Measurements from ENCODE around the gene CACNA1C.

GRCh38 chr12:2179953-2180736 lies 127.4 kb downstream of the CACNA1C start:
- TF ChIP-seq CTCF (IDR thresholded peaks at IDR 0.05) (no peak), POLR2AphosphoS5 (IDR thresholded peaks at IDR 0.05) (peak in 2 of 3 donors; percentile 52 to 86), EP300 (IDR thresholded peaks at IDR 0.05) (no peak), POLR2A (IDR thresholded peaks at IDR 0.05) (no peak)
